Kidney (tissue), 14 donors: Measurements from ENCODE around the gene ERICH4. TPM values are rescaled to one million over a fixed set of nuclear protein-coding genes. Genes with fewer than 3 reads are reported as not detected.
A peak's percentile ranks its signal among the peaks of the same experiment; 100 is the strongest.

Experiments
- DNase-seq, 5 donors: peaks; one replicate each; pipeline ENCODE4 v3.0.0-alpha.2; 2013 to 2020
- FAIRE-seq: peaks from 2 replicates; lab custom pipeline; 2012; peaks lifted over from hg19 to GRCh38; lab: Jason Lieb, UNC
- H3K27ac ChIP-seq, 2 donors: one replicate each; pipeline ENCODE4 v1.7.0; 2013; ENCODE audit warnings: low read depth in 2 of 2, low read length in 2 of 2, inconsistent platforms in 1 of 2
- H3K27me3 ChIP-seq: one replicate; pipeline ENCODE4 v1.7.1; 2013; ENCODE audit warnings: low read length, inconsistent platforms; ENCODE audit not compliant: control insufficient read depth, insufficient read depth
- H3K36me3 ChIP-seq, 3 donors: one replicate each; pipeline versions ENCODE4 v1.7.0 to v1.7.1; 2013; ENCODE audit warnings: low read length in 3 of 3, control low read depth in 1 of 3, inconsistent platforms in 1 of 3; ENCODE audit not compliant: insufficient read depth in 3 of 3, control insufficient read depth in 2 of 3
- H3K4me1 ChIP-seq, 3 donors: one replicate each; pipeline versions ENCODE4 v1.7.0 to v1.7.1; 2013; ENCODE audit warnings: low read length in 3 of 3, inconsistent platforms in 1 of 3, low read depth in 1 of 3; ENCODE audit not compliant: control insufficient read depth in 2 of 3, insufficient read depth in 2 of 3
- H3K4me3 ChIP-seq, 3 donors: one replicate each; pipeline versions ENCODE4 v1.7.0 to v1.8.1; 2013; ENCODE audit warnings: low read length in 3 of 3, control low read depth in 1 of 3, inconsistent platforms in 1 of 3
- H3K9ac ChIP-seq, 3 donors: one replicate each; pipeline versions ENCODE4 v1.7.0 to v1.7.1; 2013; ENCODE audit warnings: low read length in 3 of 3, control low read depth in 1 of 3, inconsistent platforms in 1 of 3
- H3K9me3 ChIP-seq, 3 donors: one replicate each; pipeline versions ENCODE4 v1.7.0 to v1.7.1; 2013; ENCODE audit warnings: low read length in 3 of 3, control low read depth in 1 of 3, inconsistent platforms in 1 of 3; ENCODE audit not compliant: control insufficient read depth in 2 of 3, insufficient read depth in 1 of 3
- CTCF ChIP-seq: IDR thresholded peaks from 3 replicates; pipeline ENCODE4 v1.5.1; 2012; ENCODE audit warnings: mild to moderate bottlenecking, moderate library complexity, borderline replicate concordance; ENCODE audit not compliant: insufficient read depth; ENCODE audit errors: extremely low read depth
- intact Hi-C: fragments of 100-400 bp; cut with DNase I; formaldehyde crosslinking; loops from one replicate; pipeline ENCODE4 v1.11.1; 2022
- polyA plus RNA-seq: library from polyadenylated mRNA; stranded (reverse); fragments of 350-450 nt; fragmentation: Illumina TruSeq; extraction: RNeasy Lipid Tissue Mini Kit (QIAGEN cat#74804); gene quantifications from one replicate; pipeline ENCODE4 v1.2.3, GENCODE V29; 2014; ENCODE audit warnings: low read depth, low replicate concordance; ENCODE audit not compliant: insufficient read depth
- total RNA-seq: library from RNA; stranded (reverse); fragmentation: NEBNext Ultra II Directional; extraction: Animal tissue kit (Norgen Biotek cat#: 25700); gene quantifications from one replicate; pipeline ENCODE4 v1.2.1, GENCODE V29; 2021
- donor health status: control.
- donor health status: control.
- donor health status: control.
- donor health status: control.
- donor health status: control.
- donor health status: DM: yes; HTN: yes; CAD: no.
- donor health status: Normal renal cell carcinoma (clear cell type).

The ERICH4 gene
- total and polyA plus RNA-seq, 2 donors from 2014 or later, result 23.1 TPM; not detected in 1

GRCh38 chr19:41449079-41449864, 6.3 kb downstream of the ERICH4 start:
- Histone ChIP-seq H3K4me3 (peak overlapping the region in 2 of 3 donors; percentile 11 to 46), H3K9ac (peak overlapping the region in 1 of 3 donors; percentile 46), H3K9me3 (no peaks in the 10 kb centered on the region), H3K36me3 (no peaks in the 10 kb centered on the region), H3K27ac (no peak overlapping the region), H3K27me3 (no peaks in the 10 kb centered on the region), H3K4me1 (no peaks in the 10 kb centered on the region)
- peak; percentile 72 to 88 (median 84) for DNase-seq
- TF ChIP-seq CTCF, result peak; percentile 96
- FAIRE-seq, result no peak
- intact Hi-C loops, result loop anchor here (10.0 kb wide), 1 partner anchor 126 kb away; the partner anchor contains the start of gene CEACAM21

- no peak for DNase-seq
- Histone ChIP-seq H3K36me3 (no peaks in the 10 kb centered on the region), H3K9me3 (no peaks in the 10 kb centered on the region), H3K9ac (peak overlapping the region in 1 of 3 donors; percentile 46), H3K4me1 (no peaks in the 10 kb centered on the region), H3K27me3 (no peaks in the 10 kb centered on the region), H3K4me3 (peak overlapping the region in 1 of 3 donors; percentile 46), H3K27ac (no peak overlapping the region)
- TF ChIP-seq CTCF, result no peak
- intact Hi-C loops, result loop anchor here (10.0 kb wide), 1 partner anchor 125 kb away; the partner anchor contains the start of gene CEACAM21
- no peak for FAIRE-seq
These were observed 6.9 kb downstream of the ERICH4 start for GRCh38 chr19:41449865-41450178.

- Histone ChIP-seq H3K9me3 (no peaks in the 10 kb centered on the region), H3K27me3 (no peaks in the 10 kb centered on the region), H3K9ac (no peak overlapping the region), H3K27ac (no peak overlapping the region), H3K36me3 (no peaks in the 10 kb centered on the region), H3K4me3 (no peak overlapping the region), H3K4me1 (peaks cover 0 to 16% (median 3%) of the 10 kb centered on the region in 3 donors)
- FAIRE-seq (no peak), DNase-seq (no peak)
- intact Hi-C loops, result no loop called here
- TF ChIP-seq CTCF, result no peak
These were observed 9.8 kb downstream of the ERICH4 start for GRCh38 chr19:41452584-41453275.
